Vagina (tissue), 2 donors: ENCODE data around the gene ADGRV1.
"Not testable (repeated sequence)": the region's sequence is repeated elsewhere in the genome, so short reads cannot be mapped to it uniquely, and the experiment has no call there.

Experiments used
- POLR2A ChIP-seq, 2 donors: fragments of 450-650 bp; IDR thresholded peaks; one replicate each; pipeline ENCODE4 v1.6.1; 2017; ENCODE audit warnings: antibody characterized with exemption in 2 of 2, mild to moderate bottlenecking in 2 of 2, moderate library complexity in 2 of 2
- POLR2AphosphoS5 ChIP-seq, 2 donors: sonication (generic); formaldehyde crosslinking; IDR thresholded peaks; one replicate each; pipeline ENCODE4 v1.9.0; 2017; ENCODE audit warnings: antibody characterized with exemption in 2 of 2, mild to moderate bottlenecking in 2 of 2, low read depth in 1 of 2; ENCODE audit not compliant: insufficient read depth in 1 of 2
- TF ChIP-seq, protein P1 (sequence below), 3 experiments: fragments of 450-650 bp in 2 of 3; fragments of 200-600 bp in 1 of 3; sonication (generic) in 1 of 3; IDR thresholded peaks; one replicate each; pipeline ENCODE4 v1.5.1; 2017 to 2019; ENCODE audit warnings: antibody characterized with exemption in 3 of 3, mild to moderate bottlenecking in 2 of 3, moderate library complexity in 2 of 3

DNA sequence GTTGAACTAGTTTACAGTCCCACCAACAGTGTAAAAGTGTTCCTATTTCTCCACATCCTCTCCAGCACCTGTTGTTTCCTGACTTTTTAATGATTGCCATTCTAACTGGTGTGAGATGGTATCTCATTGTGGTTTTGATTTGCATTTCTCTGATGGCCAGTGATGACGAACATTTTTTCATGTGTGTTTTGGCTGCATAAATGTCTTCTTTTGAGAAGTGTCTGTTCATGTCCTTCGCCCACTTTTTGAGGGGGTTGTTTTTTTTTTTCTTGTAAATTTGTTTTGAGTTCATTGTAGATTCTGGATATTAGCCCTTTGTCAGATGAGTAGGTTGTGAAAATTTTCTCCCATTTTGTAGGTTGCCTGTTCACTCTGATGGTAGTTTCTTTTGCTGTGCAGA is 365.6 kb downstream of the ADGRV1 start:
- TF ChIP-seq, protein P1, sequence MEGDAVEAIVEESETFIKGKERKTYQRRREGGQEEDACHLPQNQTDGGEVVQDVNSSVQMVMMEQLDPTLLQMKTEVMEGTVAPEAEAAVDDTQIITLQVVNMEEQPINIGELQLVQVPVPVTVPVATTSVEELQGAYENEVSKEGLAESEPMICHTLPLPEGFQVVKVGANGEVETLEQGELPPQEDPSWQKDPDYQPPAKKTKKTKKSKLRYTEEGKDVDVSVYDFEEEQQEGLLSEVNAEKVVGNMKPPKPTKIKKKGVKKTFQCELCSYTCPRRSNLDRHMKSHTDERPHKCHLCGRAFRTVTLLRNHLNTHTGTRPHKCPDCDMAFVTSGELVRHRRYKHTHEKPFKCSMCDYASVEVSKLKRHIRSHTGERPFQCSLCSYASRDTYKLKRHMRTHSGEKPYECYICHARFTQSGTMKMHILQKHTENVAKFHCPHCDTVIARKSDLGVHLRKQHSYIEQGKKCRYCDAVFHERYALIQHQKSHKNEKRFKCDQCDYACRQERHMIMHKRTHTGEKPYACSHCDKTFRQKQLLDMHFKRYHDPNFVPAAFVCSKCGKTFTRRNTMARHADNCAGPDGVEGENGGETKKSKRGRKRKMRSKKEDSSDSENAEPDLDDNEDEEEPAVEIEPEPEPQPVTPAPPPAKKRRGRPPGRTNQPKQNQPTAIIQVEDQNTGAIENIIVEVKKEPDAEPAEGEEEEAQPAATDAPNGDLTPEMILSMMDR (IDR thresholded peaks at IDR 0.05), result not testable (repeated sequence)
- not testable (repeated sequence) for TF ChIP-seq POLR2A (IDR thresholded peaks at IDR 0.05); POLR2AphosphoS5 (IDR thresholded peaks at IDR 0.05; ENCODE audit: insufficient read depth in 1 of 2, low read depth in 1 of 2)
